GM19463 (cell line): ENCODE measurements around the gene HARBI1.

Source experiments
- ATAC-seq: cut with Tn5 transposase; IDR thresholded peaks from one replicate; pipeline ENCODE4 v1.9.1; 2021; ENCODE audit warnings: mild to moderate bottlenecking, moderate library complexity; ENCODE audit not compliant: unreplicated experiment

HARBI1 gene

DNA sequence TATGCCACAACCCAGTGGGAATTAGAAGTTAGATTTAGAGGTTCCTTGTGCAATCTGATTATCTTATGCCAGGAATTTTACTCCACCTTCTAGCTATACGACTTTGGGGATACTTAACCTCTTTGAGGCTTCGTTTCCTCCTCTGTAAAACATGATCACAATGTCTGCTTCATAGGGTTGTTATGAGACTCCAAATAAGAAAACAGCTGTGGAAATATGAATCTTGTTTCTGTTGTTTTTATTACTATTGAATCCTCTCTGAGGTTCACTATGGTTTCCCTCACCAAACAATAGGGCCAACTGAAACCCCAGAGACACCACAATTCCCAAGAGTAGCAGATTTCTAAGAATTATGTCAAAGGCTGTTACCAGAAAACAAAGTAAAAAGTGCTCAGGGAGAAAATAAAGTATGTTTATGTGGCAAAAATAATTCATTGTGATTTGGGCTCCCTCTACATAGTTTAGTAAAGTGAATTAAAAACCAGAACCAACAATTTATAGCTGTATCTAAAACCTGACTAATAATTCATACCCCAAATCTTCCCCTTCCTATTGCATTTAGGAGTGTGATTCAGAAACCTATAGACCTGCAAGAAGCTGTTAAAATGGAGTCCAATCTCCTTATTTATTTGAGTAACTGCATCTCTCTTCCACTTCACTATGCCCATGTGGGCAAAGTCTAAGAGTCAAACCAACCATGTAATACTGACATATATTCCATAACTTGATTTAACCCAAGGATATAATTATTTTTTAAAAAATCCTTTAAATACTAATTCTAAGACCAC lies 61.6 kb downstream of the HARBI1 start:
- ATAC-seq: peak; percentile 53

DNA sequence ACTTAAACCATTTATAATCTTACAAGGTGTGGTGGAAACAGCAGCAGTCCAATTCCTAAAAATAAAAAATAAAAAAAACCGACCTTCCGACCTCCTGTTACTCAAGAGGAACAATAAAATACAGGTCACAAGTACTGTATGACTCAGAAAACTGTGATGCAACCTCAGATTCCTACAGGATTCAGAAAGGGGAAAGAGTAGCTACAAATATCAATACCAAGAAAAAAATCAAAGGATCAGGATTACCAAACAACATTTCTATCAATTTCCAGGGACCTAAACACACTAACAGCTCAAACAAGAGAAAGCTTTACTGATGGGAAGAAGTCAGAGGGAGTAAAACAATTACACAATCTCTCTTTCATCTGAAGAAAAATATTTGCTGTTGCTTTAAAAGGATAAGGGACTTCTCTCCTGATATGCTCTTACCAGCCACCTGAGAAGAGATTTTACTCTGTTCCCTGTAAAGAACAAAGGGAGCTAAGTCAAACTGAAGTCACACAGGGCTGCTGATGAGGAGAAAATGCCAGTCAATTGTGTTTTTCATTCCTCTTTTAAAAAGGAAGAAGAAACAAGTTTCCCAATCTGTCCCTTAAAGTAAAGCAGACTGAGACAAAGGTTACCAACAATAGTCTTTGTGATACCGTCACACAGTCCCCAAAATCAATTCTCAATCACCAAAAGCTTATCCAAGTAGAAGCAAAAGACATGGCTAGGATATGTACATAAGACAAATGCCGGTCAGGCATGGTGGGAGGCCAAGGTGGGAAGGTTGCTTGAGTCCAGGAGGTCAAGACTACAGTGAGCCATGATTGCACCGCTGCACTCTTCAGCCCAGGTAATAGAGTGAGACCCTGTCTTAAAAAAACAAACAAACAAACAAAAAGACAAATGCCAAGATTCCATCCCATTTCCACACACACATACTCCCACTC lies 62.5 kb downstream of the HARBI1 start:
- ATAC-seq: no peak

DNA sequence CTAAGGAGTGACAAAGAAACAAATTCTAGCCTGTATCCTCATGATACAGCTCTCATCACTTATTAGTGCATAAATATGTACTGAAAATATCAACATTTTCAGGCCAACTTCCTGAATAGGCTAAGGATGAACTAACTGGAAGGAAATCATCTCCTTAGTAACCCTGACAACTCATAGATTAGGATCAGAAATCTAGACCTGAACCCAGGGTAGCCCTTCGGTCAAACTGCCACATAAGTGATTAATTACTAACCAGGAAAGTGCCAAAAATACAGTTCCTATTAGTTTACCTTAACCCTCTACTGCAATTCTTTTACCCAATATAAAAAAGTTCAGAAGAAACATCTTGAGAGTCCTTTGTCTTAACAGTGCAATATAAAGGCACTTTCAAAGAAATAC lies 63.2 kb downstream of the HARBI1 start:
- ATAC-seq: no peak
